ENCODE data around the gene GAPDHS. TPM values are rescaled to one million over a fixed set of nuclear protein-coding genes. Genes with fewer than 3 reads are reported as not detected.

GAPDHS gene
- total and polyA plus RNA-seq, 2 experiments from 2014 or later, result not detected

DNA sequence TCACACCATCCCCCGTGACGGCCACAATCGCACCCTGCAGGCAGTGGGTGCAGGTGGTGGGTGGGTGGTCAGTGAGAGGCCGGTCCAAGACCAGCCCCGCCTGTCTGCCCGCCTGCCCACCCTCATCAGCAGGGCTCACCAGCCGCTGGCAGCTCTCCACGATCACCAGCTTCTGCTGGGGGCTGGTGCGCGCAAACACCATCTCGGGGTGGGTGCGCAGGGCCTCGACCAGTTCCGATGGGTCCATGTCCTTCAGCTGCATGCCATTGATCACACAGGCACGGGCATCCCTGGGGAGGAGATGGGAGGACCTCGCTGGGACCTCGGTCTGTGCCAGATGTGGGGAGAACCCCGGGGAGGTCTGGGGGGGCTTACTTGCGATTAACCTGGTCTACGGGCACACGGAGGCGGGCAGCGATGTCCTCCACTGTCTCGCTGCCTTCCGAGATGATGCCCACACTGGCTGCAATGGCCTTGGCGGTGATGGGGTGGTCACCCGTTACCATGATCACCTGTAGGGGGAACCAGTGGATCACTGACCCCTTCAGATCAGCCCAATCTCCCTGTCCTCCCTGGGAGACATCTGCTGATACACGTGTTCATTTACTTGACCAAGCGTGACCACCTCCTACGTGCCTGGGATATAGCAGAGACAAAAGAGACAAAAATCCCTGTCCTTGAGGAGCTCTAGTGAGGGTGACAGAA is 22.2 kb downstream of the GAPDHS start:
- no peaks in the 10 kb centered on the region for H3K9me3 ChIP-seq (ENCODE audit: low read depth)
- H3K36me3 ChIP-seq (ENCODE audit: low read depth), result no peaks in the 10 kb centered on the region
- H3K9me2 ChIP-seq (ENCODE audit: insufficient read depth), result no peaks in the 10 kb centered on the region
- WGBS, 2 experiments (ENCODE audit: low coverage in 1 of 2, low lambda C conversion rate in 2 of 2, missing lambda C conversion rate in 2 of 2), result 60 to 64% methylated on average over 30 of the region's 30 CpGs
- no peak for TF ChIP-seq EZH2phosphoT487 (IDR thresholded peaks at IDR 0.05; ENCODE audit: insufficient read depth, low read depth)
- no peak for TF ChIP-seq EZH2 (IDR thresholded peaks at IDR 0.05; ENCODE audit: insufficient read depth, poor library complexity, severe bottlenecking)
- DNase-seq, result peak; percentile 44
- no peaks in the 10 kb centered on the region for H3K79me2 ChIP-seq (ENCODE audit: insufficient read depth)
- no peak overlapping the region for H3K27ac ChIP-seq
- no peaks in the 10 kb centered on the region for H4K20me1 ChIP-seq (ENCODE audit: insufficient read depth)
- H3K4me2 ChIP-seq (ENCODE audit: unreplicated experiment), result no peak overlapping the region
- no peaks in the 10 kb centered on the region for H3K4me1 ChIP-seq (ENCODE audit: insufficient read depth)
- in situ Hi-C loops (cut with MboI), result no loop called here
- H2AFZ ChIP-seq, result no peak overlapping the region
- no peaks in the 10 kb centered on the region for H3F3A ChIP-seq (ENCODE audit: insufficient read depth)
- no peak overlapping the region for H3K4me3 ChIP-seq
- no peak overlapping the region for H3K9ac ChIP-seq
- 0 out of 2 replicates have a peak, but pooled peaks cover 9% of the 10 kb centered on the region for H3K27me3 ChIP-seq (replicated peaks; ENCODE audit: insufficient read depth)

DNA sequence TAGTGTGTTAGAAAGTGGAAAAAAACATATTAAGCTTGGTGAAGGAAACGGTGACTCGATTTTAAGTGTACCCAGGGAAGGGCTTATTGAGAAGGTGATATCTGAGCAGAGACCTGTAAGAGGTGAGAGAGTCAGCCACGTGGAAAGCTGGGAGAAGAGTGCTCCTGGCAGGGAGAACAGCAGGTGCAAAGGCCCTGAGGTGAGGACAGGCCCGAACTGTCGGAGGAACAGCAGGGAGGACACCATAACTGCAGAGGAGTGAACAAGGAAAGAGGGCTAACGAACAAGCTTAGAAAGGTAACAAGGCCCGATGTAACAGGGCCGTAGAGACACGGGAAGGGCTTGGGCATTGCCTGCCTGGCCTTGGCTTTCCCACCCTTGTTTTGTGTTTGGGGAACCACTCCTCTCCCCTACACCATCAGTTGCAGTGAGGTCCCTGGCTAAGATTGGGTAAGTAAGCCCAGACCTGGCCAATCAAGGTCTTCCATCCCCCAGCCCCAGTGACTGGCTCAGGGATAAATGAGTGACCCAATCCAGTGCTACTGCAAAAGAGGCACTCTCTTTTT is 22.9 kb downstream of the GAPDHS start:
- Histone ChIP-seq H3K4me1 (ENCODE audit: insufficient read depth) (no peaks in the 10 kb centered on the region), H3K4me2 (ENCODE audit: unreplicated experiment) (no peak overlapping the region), H4K20me1 (ENCODE audit: insufficient read depth) (no peaks in the 10 kb centered on the region), H3K9me2 (ENCODE audit: insufficient read depth) (no peaks in the 10 kb centered on the region), H3K27me3 (replicated peaks; ENCODE audit: insufficient read depth) (0 out of 2 replicates have a peak, but pooled peaks cover 10% of the 10 kb centered on the region), H3K9me3 (ENCODE audit: low read depth) (no peaks in the 10 kb centered on the region), H3K79me2 (ENCODE audit: insufficient read depth) (no peaks in the 10 kb centered on the region), H3K4me3 (no peak overlapping the region), H3K9ac (no peak overlapping the region), H3K36me3 (ENCODE audit: low read depth) (no peaks in the 10 kb centered on the region), H3F3A (ENCODE audit: insufficient read depth) (no peaks in the 10 kb centered on the region), H2AFZ (no peak overlapping the region), H3K27ac (no peak overlapping the region)
- no peak for DNase-seq
- TF ChIP-seq EZH2 (IDR thresholded peaks at IDR 0.05; ENCODE audit: insufficient read depth, poor library complexity, severe bottlenecking), result no peak
- no peak for TF ChIP-seq EZH2phosphoT487 (IDR thresholded peaks at IDR 0.05; ENCODE audit: insufficient read depth, low read depth)
- WGBS, 2 experiments (ENCODE audit: low coverage in 1 of 2, low lambda C conversion rate in 2 of 2, missing lambda C conversion rate in 2 of 2), result 73 to 77% methylated on average over 9 of the region's 9 CpGs
- in situ Hi-C loops (cut with MboI), result no loop called here

DNA sequence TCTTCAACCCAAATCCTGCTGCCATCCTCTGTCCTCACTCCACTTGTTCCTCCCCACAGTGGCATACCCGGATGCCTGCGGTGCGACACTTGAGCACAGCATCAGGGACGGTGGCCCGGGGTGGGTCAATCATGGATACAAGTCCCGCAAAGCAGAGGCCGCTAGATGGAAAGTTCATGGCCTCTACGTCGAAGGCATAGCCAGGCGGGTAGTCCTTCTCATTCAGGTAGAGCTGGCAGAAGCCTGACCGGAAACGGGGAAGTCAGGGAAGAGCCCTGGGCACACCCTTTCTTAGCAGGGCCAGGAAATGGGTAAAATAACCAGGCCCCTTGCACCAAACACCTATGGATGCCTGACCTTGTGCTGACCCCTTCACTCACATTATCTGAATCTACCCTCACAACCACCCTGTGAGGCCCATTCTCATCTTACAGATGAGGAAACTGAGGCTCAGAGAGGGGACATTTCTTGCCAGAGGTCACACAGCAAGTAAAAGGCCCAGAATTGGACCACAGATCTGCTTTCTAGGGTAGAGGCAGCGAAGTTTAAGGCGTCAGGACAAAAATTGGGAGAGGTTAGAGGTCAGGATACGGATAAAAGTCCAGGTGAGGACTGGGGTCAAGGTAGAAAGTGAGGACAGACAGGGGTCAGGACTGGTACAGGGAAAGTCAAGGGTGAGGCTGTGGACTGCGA is 23.7 kb downstream of the GAPDHS start:
- Histone ChIP-seq H3K4me1 (ENCODE audit: insufficient read depth) (no peaks in the 10 kb centered on the region), H3K9me2 (ENCODE audit: insufficient read depth) (no peaks in the 10 kb centered on the region), H3K36me3 (ENCODE audit: low read depth) (no peaks in the 10 kb centered on the region), H3K9me3 (ENCODE audit: low read depth) (no peaks in the 10 kb centered on the region), H3K9ac (no peak overlapping the region), H3K4me3 (no peak overlapping the region), H3F3A (ENCODE audit: insufficient read depth) (no peaks in the 10 kb centered on the region), H2AFZ (no peak overlapping the region), H4K20me1 (ENCODE audit: insufficient read depth) (no peaks in the 10 kb centered on the region), H3K4me2 (ENCODE audit: unreplicated experiment) (no peak overlapping the region), H3K27ac (no peak overlapping the region), H3K27me3 (replicated peaks; ENCODE audit: insufficient read depth) (0 out of 2 replicates have a peak, but pooled peaks cover 14% of the 10 kb centered on the region), H3K79me2 (ENCODE audit: insufficient read depth) (no peaks in the 10 kb centered on the region)
- in situ Hi-C loops (cut with MboI), result no loop called here
- DNase-seq, result no peak
- WGBS, 2 experiments (ENCODE audit: low coverage in 1 of 2, low lambda C conversion rate in 2 of 2, missing lambda C conversion rate in 2 of 2), result 82 to 88% methylated on average over 16 of the region's 16 CpGs
- TF ChIP-seq EZH2phosphoT487 (IDR thresholded peaks at IDR 0.05; ENCODE audit: insufficient read depth, low read depth) (no peak), EZH2 (IDR thresholded peaks at IDR 0.05; ENCODE audit: insufficient read depth, poor library complexity, severe bottlenecking) (no peak)

DNA sequence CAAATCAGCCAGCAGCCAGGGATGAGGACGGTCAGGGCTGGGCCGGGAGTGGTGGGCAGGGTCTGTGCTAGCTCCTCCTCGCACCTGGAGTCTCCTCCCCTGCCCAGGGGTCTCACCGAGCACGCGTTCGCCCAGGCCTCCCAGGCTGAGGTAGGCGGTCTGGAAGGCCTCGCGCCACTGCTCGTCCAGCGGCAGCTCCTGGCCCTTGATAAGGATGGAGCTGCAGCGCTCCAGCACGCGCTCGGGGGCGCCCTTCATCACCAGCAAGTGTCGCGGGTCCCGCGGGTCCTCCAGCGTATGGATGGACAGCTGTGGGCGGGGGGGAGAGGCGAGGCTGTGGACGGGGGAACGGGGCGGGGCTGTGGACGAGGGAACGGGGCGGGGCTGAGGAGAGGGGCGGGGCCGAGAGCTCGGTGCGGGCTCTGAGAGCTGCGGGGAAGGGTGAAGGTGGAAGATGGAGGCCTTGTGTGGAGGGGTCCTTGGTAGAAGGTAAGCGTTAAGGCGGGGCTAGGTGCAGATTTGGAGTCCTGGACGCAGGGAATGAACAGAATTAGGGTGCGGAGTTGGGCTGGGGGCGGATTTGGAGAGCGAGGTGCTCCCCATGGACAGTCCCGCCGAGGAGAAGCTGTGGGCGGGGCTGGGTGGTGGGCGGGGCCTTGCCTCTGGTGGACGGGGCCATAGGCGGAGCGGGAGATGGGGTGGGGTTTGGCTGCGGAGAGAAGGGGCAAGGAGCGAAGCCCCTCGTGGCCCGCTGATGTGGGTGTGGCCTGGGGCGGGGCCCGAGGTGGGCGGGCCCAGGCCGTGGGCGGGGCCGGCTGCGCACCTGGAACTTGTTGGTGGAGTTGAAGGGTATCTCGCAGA is 24.5 kb downstream of the GAPDHS start:
- no peaks in the 10 kb centered on the region for H3K9me3 ChIP-seq (ENCODE audit: low read depth)
- 11 to 12% methylated on average over 29 to 57 of the region's 60 CpGs for WGBS, 2 experiments (ENCODE audit: low coverage in 1 of 2, low lambda C conversion rate in 2 of 2, missing lambda C conversion rate in 2 of 2)
- H2AFZ ChIP-seq, result peak overlapping the region; percentile 43
- no peaks in the 10 kb centered on the region for H4K20me1 ChIP-seq (ENCODE audit: insufficient read depth)
- H3K9me2 ChIP-seq (ENCODE audit: insufficient read depth), result no peaks in the 10 kb centered on the region
- H3K36me3 ChIP-seq (ENCODE audit: low read depth), result no peaks in the 10 kb centered on the region
- no peaks in the 10 kb centered on the region for H3K4me1 ChIP-seq (ENCODE audit: insufficient read depth)
- no peaks in the 10 kb centered on the region for H3K79me2 ChIP-seq (ENCODE audit: insufficient read depth)
- no peak overlapping the region for H3K9ac ChIP-seq
- H3K4me2 ChIP-seq (ENCODE audit: unreplicated experiment), result peak overlapping the region; percentile 20
- H3K4me3 ChIP-seq, result peak overlapping the region; percentile 32; the same call in 1 of the 2 replicates
- DNase-seq, result peak; percentile 55
- no peaks in the 10 kb centered on the region for H3F3A ChIP-seq (ENCODE audit: insufficient read depth)
- 0 out of 2 replicates have a peak, but pooled peaks cover 14% of the 10 kb centered on the region for H3K27me3 ChIP-seq (replicated peaks; ENCODE audit: insufficient read depth)
- TF ChIP-seq EZH2 (IDR thresholded peaks at IDR 0.05; ENCODE audit: insufficient read depth, poor library complexity, severe bottlenecking) (no peak), EZH2phosphoT487 (IDR thresholded peaks at IDR 0.05; ENCODE audit: insufficient read depth, low read depth) (no peak)
- in situ Hi-C loops (cut with MboI), result no loop called here
- H3K27ac ChIP-seq, result no peak overlapping the region

Data from GM23248 (cell line).